GM19452 (cell line): ENCODE results near the gene ATXN1.
"Not testable (repeated sequence)": the region's sequence is repeated elsewhere in the genome, so short reads cannot be mapped to it uniquely, and the experiment has no call there.

Source experiments
- ATAC-seq: cut with Tn5 transposase; IDR thresholded peaks from one replicate; pipeline ENCODE4 v1.9.1; 2021; ENCODE audit not compliant: unreplicated experiment

The ATXN1 gene

DNA sequence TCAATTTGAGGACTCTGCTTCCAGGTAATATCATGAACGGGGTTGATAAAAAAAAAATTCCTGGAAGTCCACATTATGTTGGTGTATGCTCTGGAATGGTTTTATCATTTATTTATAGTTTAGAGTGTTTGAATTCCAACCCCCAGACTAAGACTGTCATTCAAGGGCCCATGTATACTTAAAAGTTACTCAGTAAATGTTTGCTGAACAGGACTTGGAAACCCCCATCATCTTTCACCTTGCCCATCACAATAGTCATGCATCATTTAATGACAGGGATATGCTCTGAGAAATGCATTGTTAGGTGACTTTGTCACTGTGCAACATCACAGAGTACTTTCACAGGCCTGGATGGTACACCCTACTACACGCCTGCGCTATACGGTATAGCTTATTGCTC lies 104.8 kb downstream of the ATXN1 start:
- no peak for ATAC-seq

DNA sequence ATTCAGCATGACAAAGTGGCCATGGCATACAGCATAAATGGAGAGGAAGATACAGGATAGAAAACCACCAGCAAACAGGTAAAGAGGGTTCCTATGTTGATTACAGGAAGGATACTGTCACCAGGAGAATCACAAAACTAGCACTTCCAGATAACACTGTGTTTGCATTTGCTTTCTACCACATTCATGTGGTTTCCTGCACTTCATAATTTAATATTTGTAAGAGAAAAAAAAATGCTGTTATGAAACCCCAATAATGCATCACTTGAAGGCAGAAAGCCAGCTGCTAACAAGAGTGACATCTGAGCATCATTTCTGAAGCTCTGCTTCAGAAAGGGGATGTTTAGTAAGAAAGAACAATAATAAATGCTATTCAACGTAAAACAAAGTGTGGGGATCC lies 106.6 kb downstream of the ATXN1 start:
- ATAC-seq = peak; percentile 42

DNA sequence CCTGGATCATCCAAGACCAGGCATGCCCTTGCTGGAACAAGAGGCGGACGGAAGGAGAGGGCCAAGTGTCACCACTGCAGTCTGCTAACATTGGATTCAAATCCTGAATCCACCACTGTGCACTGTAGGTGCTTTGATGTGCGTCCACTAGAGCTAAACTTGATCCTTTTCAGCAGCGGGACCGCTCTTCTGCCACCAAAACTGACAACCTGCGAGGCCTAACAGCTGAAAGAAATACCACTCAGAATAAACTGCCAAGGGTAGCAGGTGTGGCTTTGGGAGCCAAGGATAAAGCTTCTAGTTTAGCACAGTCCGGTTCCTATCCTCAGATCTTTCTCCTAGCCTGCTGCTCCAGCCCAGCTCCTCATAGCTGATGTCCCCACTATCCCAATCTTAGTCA lies 108.0 kb downstream of the ATXN1 start:
- no peak for ATAC-seq

DNA sequence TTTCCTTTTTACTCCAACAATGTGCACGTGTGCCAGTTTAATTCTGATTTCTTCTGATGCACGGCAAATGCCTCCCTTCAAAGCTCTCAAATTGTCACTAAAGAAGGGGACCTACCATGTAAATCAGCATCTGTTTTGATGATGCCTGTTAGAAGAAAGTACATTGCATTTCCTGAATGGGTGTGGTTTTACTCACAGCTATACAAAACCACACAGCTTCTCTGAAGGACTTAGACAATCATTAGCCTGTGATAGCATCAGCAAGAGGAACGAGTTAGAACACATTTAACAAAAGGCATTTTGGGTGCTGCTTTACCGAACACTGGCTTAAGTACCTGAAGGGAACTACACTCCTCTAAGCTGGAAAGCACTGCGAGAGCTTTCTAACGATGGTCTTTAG lies 109.4 kb downstream of the ATXN1 start:
- peak; percentile 89 for ATAC-seq

DNA sequence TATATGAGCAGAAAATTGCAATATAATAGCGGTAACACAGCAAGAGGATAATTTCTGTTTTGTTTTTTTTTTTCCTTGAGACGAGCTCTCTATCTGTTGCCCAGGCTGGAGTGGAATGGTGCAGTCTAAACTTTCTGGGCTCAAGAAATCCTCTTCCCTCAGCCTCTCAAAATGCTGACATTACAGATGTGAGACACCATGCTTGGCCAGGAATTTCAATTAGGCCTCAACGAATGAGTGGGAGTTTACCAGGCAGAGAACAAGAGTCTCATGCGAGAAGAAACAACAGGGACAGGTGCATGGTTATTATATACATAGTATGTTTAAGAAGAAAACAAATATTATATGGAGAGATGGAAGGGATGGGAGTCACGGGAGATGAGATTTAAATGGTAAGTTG lies 111.4 kb downstream of the ATXN1 start:
- no peak for ATAC-seq

DNA sequence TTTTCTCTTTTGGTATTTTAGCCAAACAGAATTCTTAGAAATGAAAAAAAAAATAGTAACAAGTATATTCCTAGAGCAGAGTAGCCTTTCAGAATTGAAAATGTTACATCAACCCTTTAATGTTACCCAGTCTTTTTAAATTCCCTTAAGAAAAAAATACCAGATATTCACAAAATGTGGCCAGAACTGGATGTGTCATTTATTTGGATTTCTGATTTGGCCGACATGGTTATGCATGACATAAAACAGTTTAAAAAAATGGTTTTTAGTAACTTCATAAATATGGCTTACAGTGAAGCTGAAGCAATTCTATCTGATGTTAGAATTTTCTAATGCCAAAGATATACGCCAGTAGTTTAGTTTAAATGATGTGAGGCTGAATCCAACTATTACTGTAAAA lies 112.0 kb downstream of the ATXN1 start:
- ATAC-seq = no peak

DNA sequence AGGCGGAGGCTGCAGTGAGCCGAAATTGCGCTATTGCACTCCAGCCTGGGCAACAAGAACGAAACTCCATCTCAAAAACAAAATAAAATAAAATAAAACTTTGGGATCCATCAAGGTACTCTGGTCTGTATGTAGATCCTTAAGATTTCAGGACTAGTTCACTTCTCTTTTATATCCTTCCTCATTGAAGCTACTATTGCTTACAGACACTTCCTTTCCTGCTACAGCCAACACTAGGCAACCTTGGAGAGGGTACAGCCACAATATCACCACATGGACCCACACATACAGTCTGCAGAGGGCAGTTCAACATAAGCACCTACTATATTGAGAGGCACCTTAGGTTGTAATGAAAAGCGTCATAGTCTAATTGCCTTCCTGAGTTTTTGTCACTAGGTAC lies 113.3 kb downstream of the ATXN1 start:
- ATAC-seq = no peak

DNA sequence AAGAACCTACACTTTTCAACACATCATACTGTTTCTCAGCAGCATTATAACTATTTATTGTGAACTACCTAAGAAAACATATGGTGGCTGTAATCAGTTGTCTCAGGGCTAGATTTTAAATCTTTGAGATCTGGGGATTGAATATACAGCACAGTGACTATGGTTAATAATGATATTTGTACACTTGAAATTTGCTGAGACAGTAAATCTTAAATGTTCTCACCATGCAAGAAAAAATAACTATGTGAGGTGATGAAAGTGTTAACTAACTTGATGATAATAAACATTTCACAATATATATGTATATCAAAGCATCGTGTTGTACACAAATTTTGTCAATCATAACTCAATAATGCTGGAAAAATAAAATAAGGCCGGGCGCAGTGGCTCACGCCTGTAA lies 113.8 kb downstream of the ATXN1 start:
- no peak for ATAC-seq

DNA sequence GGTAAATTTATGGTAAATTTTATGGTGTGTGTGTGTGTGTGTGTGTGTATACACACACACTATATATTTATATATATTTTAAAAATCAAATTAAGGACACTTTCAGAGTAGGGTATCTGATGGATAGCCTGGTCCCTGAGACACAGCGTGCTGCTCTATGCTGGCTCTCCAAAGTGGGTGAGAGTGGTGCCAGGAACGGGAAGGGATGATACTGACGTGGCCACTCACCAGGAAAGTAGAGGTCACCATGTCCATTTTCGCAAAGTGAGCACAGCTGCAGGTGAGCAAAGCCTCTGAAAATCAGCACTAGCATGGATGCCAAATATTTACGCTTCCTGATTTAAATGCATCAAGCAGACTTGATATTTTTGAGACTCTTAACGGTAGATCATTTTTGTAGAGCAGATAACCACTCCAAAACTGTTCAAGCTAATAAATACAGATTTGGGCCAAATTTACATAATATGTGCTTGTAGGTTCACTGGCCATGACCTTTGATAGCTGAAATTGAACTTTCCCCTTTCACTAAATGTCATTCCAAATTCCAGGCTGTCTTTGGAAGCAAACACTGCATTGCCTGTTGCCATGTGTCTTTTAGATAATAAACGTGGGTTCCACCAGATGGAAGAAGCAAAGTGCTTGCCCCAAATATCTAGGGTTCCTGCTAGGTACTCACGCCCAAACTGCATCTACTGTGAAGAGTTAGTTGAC lies 116.6 kb downstream of the ATXN1 start:
- no peak for ATAC-seq

DNA sequence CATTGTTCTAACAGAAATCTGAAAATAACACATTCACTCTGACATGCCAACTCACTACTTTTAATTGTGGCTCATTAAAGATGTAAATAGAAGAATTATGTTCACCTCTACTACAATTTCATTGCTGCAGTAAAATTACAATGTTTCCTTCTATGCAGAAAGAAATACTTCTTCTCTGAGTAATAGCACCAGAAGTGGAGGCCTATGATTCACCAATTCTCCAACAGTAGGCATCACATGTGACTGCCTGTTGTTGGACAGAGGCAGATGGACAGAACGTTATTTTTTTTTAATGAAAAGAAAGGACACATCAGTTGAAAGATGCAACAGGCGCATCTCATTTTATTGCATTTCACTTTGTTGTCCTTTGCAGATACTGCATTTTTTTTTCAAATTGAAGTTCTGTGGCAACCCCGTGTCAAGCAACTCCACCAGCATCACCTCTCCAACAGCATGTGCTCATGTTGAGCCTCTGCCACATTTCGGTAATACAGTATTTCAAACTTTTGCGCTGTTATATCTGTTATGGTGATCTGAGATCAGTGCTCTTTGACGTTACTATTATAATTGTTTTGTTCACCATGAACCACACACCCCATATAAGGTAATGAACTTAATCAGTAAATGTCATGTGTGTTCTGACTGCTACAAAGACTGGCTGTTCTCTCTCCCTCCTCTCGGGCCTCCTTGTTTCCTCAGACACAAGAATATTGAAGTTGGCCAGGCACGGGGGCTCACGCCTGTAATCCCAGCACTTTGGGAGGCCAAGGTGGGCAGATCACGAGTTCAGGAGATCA lies 121.4 kb downstream of the ATXN1 start:
- ATAC-seq = no peak

DNA sequence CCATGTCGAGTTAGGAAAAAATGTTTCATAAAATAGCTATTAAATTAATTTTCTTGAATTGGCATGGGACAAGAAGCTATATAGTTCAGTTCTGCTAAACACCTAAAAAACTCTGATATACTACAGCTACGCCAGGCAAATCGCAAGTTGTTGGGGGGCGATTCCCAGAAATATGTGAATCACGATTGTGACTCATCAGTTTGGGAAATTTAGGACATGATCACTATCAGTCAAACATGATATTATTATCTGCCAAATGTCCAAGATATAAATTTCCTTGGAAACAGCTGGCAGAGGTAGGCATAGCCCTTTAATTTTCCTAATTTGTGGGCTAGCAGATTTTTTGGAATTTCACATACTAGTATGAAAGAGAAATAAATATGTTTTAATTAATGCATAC lies 123.6 kb downstream of the ATXN1 start:
- ATAC-seq = no peak

DNA sequence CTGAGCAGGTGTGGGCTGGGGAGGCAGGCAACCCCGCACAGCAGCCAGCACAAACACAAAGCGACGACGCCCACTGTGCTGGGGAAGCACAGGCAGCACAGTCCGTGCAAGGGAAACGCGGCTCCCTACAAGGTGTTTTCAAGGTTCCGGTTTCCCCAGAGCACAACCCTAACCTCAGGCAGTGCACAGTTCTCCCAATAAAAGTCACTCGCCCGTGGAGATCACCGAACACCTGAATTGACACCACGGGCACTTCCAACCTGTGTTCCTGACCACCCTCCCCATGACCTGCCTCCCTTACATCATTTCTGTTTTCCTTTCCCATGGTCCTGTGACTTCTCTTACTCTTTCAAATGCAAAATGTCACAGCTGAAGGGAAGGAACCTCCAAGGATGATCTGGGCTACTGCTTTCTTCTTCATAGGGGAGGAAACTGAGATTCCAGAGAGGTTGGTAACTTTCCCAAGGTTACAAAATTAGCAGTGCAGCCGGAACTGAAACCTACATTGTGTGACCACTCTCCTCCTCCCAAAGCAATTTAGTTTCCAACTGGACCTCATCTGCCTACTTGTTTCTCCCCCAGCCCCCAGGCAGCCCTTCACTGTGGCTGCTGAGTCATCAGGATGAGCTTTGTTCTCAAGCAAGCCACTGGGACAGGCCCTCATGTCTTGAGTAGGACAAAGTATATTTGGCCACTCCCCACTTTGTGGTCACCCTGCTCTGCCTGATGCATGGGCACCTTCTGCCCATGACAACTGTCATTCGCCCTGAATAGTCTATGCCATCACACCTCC lies 125.3 kb downstream of the ATXN1 start:
- ATAC-seq = no peak

DNA sequence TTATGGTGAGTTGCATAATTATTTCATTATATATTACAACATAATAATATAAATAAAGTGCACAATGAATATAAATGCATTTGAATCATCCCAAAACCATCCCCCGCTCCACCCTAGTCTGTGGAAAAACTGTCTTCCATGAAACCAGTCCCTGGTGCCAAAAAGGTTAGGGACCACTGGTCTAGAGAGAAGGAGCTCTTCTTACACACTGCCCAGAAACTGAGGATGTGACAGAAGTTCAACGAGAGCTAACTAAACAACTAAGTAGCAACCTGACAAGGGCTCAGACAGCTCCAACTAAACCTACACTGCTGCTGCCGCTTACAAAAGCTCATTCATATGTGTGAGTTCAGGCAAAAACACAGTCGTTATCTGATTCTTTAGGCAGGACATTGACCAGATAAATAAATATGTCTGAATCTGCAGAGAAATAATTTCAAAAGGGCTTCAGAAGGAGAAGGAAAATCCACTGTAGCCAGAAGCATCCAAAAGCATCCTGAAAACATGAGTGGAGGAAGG lies 125.9 kb downstream of the ATXN1 start:
- ATAC-seq = no peak

DNA sequence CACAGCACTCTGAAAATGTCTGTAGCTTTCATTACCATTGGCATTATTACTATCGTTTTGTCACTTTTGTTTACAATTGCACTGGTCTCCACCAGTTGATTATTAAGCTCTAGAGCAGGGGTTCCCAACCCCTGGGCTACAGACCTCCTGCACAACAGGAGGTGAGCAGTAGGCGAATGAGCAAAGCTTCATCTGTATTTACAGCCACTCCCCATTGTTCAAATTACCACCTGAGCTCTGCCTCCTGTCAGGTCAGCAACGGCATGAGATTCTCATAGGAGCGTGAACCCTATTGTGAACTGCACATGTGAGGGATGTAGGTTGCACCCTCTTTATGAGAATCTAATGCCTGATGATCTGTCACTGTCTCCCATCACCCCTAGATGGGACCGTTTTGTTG lies 126.4 kb downstream of the ATXN1 start:
- no peak for ATAC-seq

DNA sequence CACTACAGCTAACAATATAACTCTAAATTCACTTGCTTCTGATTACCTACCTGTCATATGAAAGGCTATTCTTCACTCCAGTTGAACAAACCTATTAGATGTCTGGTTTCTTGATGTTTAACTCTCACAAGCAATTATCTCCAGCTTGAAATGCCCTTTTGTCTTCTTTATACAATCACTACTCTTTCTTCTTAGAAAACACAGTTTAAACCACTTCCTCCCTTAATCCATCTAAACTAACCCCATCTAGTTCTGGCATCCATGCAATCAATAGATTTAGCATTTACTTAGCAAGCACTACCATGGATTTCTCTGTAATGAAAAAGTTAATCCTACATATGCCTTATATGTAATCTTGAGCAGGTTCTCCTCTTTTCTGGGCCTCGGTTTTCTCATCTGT lies 127.3 kb downstream of the ATXN1 start:
- no peak for ATAC-seq

DNA sequence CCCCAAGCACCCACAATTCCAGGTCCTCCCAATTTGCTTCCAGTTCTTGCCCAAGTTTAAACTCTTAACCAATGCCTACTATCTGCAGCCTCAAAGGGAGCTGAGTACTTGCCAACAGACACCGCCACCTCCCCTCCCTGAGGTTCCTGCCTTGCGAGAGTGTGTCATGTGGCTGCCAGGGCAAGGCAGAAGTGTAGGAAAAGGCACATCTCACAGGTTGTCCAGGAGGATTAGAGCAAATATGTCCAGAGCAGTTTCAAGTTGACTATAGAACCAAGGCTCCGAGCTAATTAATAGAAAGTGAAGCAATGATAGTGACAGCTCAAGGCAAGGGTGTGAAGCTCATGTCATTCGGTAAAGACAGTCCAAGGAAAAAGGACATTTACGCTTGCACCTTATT lies 127.8 kb downstream of the ATXN1 start:
- no peak for ATAC-seq

DNA sequence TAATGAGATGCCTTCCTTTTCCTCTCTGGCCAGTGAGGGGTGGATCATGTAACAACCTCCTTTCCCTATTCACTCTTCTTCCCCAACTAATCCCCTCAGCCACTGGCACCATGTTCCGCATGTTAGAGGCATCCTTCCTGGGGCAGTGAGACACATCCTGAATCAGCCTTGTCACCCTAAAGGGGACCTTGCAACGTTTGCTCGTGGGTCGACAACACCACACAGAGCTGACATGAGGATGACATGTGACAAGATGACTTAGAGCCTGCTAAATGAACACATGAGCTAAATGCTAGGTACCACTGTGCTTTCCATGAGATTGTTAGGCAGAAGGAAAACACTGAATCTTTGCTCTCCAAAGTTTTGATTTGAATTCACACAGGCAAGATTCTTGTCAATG lies 129.2 kb downstream of the ATXN1 start:
- ATAC-seq = no peak

DNA sequence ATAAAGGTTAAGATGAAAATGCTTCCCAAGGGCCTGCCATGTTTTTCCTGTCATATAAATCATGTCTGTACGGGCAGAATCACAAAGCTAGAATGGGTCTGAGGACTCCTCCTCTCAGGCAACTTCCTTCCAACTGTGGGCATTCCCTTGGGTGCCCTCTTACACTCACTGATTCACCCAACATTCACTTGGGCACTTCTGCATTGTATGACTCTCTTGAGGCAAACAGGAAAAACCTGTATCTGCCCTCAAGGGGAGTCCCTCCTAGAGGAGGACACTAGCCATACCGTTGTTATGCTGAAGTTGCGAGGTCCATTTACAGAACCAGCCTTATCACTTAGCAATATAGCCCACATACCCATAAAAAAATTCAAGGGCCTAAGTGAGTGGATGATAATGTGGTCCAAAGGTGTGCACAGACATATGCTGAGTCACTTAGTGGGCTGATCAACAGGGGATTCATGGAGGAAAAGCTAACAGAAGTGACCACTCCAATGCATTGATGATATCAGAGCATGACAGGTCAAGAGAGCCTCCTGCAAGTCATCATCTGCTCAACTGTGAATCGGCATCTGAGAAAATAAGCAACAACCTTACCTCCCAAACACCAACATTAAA lies 131.1 kb downstream of the ATXN1 start:
- no peak for ATAC-seq

DNA sequence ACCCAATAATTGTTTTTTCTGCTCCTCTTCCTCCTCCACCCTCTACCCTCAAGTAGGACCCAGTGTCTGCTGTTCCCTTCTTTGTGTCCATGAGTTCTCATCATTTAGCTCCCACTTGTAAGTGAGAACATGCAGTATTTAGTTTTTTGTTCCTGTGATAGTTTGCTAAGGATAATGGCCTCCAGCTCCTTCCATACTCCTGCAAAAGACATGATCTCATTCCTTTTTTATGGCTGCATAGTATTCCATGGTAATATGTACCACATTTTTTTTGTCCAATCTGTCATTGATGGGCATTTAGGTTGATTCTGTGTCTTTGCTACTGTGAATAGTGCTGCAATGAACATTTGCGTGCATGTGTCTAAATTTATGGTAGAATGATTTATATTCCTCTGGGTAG lies 132.7 kb downstream of the ATXN1 start:
- ATAC-seq = not testable (repeated sequence)

DNA sequence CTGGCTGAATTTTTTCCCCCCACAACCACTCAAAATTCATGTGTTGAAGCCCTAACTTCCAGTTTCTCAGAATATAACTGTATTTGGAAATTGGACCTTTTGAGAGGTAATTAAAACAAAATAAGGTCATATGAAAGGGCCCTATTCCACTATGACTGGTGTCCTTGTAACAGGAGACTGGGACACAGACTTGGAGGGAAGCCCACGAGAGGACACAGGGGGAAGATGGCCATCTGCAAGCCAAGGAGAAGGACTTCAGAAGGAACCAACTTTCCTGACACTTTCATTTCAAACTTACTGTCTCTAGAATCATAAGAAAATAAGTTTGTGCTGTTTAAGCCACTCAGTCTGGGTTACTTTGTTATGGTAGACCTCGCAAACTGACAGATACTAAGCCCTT lies 134.6 kb downstream of the ATXN1 start:
- no peak for ATAC-seq
